Peyer's patch (tissue), 4 donors: ENCODE data around the gene DHX32.

Source experiments
- POLR2A ChIP-seq, 2 donors: fragments of 450-650 bp; IDR thresholded peaks; one replicate each; pipeline ENCODE4 v1.5.1; 2017; ENCODE audit warnings: antibody characterized with exemption in 2 of 2, mild to moderate bottlenecking in 2 of 2, moderate library complexity in 2 of 2
- TF ChIP-seq, protein P1 (sequence below), 6 experiments: fragments of 450-650 bp in 4 of 6; fragments of 200-600 bp in 2 of 6; sonication (generic) in 1 of 6; IDR thresholded peaks; one replicate each; pipeline ENCODE4 v1.5.1; 2017 to 2019; ENCODE audit warnings: antibody characterized with exemption in 6 of 6, mild to moderate bottlenecking in 3 of 6, moderate library complexity in 1 of 6

DNA sequence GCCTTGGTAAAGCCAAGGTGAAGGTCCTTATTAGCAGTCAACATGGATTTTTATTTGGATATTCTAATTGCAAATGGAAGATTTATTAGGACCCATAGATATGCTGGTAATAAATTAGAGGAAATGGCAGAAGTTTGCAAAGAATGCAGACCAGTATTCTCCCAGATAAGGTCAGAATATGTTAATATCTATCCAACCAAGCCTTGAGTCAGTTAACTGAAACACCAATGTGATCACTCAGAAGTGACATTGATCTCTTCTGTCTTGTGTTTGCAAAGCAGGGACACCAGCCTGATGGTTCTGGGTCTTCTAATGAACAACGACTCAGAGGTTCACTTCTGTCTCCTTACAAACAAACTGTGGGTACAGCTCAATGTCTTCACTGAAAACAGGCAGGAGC, 79.5 kb downstream of the DHX32 start:
- TF ChIP-seq, protein P1, sequence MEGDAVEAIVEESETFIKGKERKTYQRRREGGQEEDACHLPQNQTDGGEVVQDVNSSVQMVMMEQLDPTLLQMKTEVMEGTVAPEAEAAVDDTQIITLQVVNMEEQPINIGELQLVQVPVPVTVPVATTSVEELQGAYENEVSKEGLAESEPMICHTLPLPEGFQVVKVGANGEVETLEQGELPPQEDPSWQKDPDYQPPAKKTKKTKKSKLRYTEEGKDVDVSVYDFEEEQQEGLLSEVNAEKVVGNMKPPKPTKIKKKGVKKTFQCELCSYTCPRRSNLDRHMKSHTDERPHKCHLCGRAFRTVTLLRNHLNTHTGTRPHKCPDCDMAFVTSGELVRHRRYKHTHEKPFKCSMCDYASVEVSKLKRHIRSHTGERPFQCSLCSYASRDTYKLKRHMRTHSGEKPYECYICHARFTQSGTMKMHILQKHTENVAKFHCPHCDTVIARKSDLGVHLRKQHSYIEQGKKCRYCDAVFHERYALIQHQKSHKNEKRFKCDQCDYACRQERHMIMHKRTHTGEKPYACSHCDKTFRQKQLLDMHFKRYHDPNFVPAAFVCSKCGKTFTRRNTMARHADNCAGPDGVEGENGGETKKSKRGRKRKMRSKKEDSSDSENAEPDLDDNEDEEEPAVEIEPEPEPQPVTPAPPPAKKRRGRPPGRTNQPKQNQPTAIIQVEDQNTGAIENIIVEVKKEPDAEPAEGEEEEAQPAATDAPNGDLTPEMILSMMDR (IDR thresholded peaks at IDR 0.05), result no peak
- TF ChIP-seq POLR2A (IDR thresholded peaks at IDR 0.05), result no peak
